HG02763 (cell line): ENCODE results near the gene TRIM17.

Source experiments
- ATAC-seq: cut with Tn5 transposase; IDR thresholded peaks from one replicate; pipeline ENCODE4 v1.9.1; 2021; ENCODE audit warnings: mild to moderate bottlenecking, moderate library complexity; ENCODE audit not compliant: unreplicated experiment

The TRIM17 gene

DNA sequence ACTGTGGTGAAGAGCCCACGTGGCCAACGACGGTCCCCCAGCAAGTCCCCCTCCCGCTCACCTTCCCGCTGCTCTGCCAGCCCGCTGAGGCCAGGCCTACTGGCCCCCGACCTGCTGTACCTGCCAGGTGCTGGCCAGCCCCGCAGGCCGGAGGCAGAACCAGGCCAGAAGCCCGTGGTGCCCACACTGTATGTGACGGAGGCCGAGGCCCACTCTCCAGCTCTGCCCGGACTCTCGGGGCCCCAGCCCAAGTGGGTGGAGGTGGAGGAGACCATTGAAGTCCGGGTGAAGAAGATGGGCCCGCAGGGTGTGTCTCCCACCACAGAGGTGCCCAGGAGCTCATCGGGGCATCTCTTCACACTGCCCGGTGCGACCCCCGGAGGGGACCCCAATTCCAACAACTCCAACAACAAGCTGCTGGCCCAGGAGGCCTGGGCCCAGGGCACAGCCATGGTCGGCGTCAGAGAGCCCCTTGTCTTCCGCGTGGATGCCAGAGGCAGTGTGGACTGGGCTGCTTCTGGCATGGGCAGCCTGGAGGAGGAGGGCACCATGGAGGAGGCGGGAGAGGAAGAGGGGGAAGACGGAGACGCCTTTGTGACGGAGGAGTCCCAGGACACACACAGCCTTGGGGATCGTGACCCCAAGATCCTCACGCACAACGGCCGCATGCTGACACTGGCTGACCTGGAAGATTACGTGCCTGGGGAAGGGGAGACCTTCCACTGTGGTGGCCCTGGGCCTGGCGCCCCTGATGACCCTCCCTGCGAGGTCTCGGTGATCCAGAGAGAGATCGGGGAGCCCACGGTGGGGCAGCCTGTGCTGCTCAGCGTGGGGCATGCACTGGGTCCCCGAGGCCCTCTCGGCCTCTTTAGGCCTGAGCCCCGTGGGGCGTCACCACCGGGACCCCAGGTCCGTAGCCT lies 56.8 kb downstream of the TRIM17 start:
- no peak for ATAC-seq

- no peak for ATAC-seq
These were observed 57.7 kb downstream of the TRIM17 start for GRCh38 chr1:228358764-228359612.

GRCh38 chr1:228358039-228358763 lies 58.5 kb downstream of the TRIM17 start:
- no peak for ATAC-seq
